GM19023 (cell line): Measurements from ENCODE around the gene PHAX.
"Not testable (repeated sequence)": the region's sequence is repeated elsewhere in the genome, so short reads cannot be mapped to it uniquely, and the experiment has no call there.

ENCODE experiments used
- ATAC-seq: cut with Tn5 transposase; IDR thresholded peaks from one replicate; pipeline ENCODE4 v1.9.1; 2021; ENCODE audit warnings: mild to moderate bottlenecking, moderate library complexity; ENCODE audit not compliant: unreplicated experiment

The PHAX gene

GRCh38 chr5:126600631-126601511 lies at the start of gene PHAX:
PHAX (plus strand) TSS chr5:126600947; CDS start chr5:126600963, 16 bp downstream.
- peak; percentile 95 for ATAC-seq

- no peak for ATAC-seq
Measured at GRCh38 chr5:126552614-126553013, 48.1 kb upstream of the PHAX start.

- ATAC-seq: not testable (repeated sequence)
Measured at GRCh38 chr5:126555101-126555500, 45.6 kb upstream of the PHAX start.

- ATAC-seq: no peak
Measured at GRCh38 chr5:126561908-126562307, 38.8 kb upstream of the PHAX start.

GRCh38 chr5:126562823-126563222 lies 37.9 kb upstream of the PHAX start:
- peak; percentile 78 for ATAC-seq

- ATAC-seq: no peak
Measured at GRCh38 chr5:126568206-126568755, 32.5 kb upstream of the PHAX start.

GRCh38 chr5:126575644-126576043 lies 25.1 kb upstream of the PHAX start:
- ATAC-seq: no peak

- ATAC-seq: no peak
Measured at GRCh38 chr5:126576974-126577373, 23.8 kb upstream of the PHAX start.

GRCh38 chr5:126577415-126577814 lies 23.3 kb upstream of the PHAX start:
- no peak for ATAC-seq

GRCh38 chr5:126579716-126580115 lies 21.0 kb upstream of the PHAX start:
- no peak for ATAC-seq

GRCh38 chr5:126583761-126584160 lies 17.0 kb upstream of the PHAX start:
- ATAC-seq: no peak

- no peak for ATAC-seq
Measured at GRCh38 chr5:126587551-126588390, 13.0 kb upstream of the PHAX start.

GRCh38 chr5:126589536-126590297 lies 11.0 kb upstream of the PHAX start:
- ATAC-seq: no peak

GRCh38 chr5:126591549-126591948 lies 9.2 kb upstream of the PHAX start:
- no peak for ATAC-seq

- peak; percentile 88 for ATAC-seq
Measured at GRCh38 chr5:126594748-126595485, 5.8 kb upstream of the PHAX start, which contains the start of gene ALDH7A1. ALDH7A1 (minus strand) TSS chr5:126595219; CDS start chr5:126595198, 21 bp downstream.

GRCh38 chr5:126595486-126596083 lies 5.2 kb upstream of the PHAX start:
- ATAC-seq: peak; percentile 15

- ATAC-seq: no peak
Measured at GRCh38 chr5:126597156-126597555, 3.6 kb upstream of the PHAX start.

GRCh38 chr5:126599499-126599898 lies 1.2 kb upstream of the PHAX start:
- no peak for ATAC-seq

- not testable (repeated sequence) for ATAC-seq
Measured at GRCh38 chr5:126599971-126600630, 646 bp upstream of the PHAX start.
